GM23338 (cell line): Measurements from ENCODE around the gene SLC29A2. TPM values are rescaled to one million over a fixed set of nuclear protein-coding genes. Genes with fewer than 3 reads are reported as not detected.
"Not testable (repeated sequence)": the region's sequence is repeated elsewhere in the genome, so short reads cannot be mapped to it uniquely, and the experiment has no call there.

Experiments
- ATAC-seq: fragments of 200-7000 bp; cut with Tn5 transposase; 3 replicates; pipeline ENCODE4 v1.9.1; 2020
- DNase-seq: peaks from one replicate; pipeline ENCODE4 v3.0.0-alpha.2; 2015; ENCODE audit warnings: low spot score
- H2AFZ ChIP-seq: fragments of 200-600 bp; sonication (generic); 2 replicates; pipeline ENCODE4 v1.8.0; 2016; ENCODE audit warnings: antibody characterized with exemption, mild to moderate bottlenecking, moderate library complexity
- H3F3A ChIP-seq: fragments of 200-600 bp; sonication (generic); replicated peaks from 2 replicates; pipeline ENCODE4 v1.8.0; 2017; ENCODE audit warnings: antibody characterized with exemption, mixed run types, low read depth
- H3K27ac ChIP-seq: fragments of 200-600 bp; sonication (generic); 2 replicates; pipeline ENCODE4 v1.6.1; 2016; ENCODE audit warnings: low read depth
- H3K27me3 ChIP-seq: fragments of 200-600 bp; sonication (generic); 2 replicates; pipeline ENCODE4 v1.8.0; 2016; ENCODE audit warnings: mild to moderate bottlenecking, mixed run types, moderate library complexity; ENCODE audit not compliant: insufficient read depth
- H3K36me3 ChIP-seq: fragments of 200-600 bp; sonication (generic); 2 replicates; pipeline ENCODE4 v1.8.0; 2016; ENCODE audit warnings: mild to moderate bottlenecking; ENCODE audit not compliant: insufficient read depth
- H3K4me1 ChIP-seq: fragments of 200-600 bp; sonication (generic); 2 replicates; pipeline ENCODE4 v1.8.0; 2016; ENCODE audit warnings: mild to moderate bottlenecking, moderate library complexity; ENCODE audit not compliant: insufficient read depth
- H3K4me2 ChIP-seq: fragments of 200-600 bp; sonication (generic); 2 replicates; pipeline ENCODE4 v1.7.1; 2017; ENCODE audit warnings: mixed run types
- H3K4me3 ChIP-seq: fragments of 200-600 bp; sonication (generic); 2 replicates; pipeline ENCODE4 v1.6.1; 2016; ENCODE audit warnings: mixed run types
- H3K79me2 ChIP-seq: fragments of 200-600 bp; sonication (generic); replicated peaks from 2 replicates; pipeline ENCODE4 v1.8.0; 2017; ENCODE audit warnings: mild to moderate bottlenecking; ENCODE audit not compliant: insufficient read depth
- H3K9me2 ChIP-seq: fragments of 200-600 bp; sonication (generic); 2 replicates; pipeline ENCODE4 v1.8.0; 2017; ENCODE audit not compliant: insufficient read depth
- H4K20me1 ChIP-seq: fragments of 200-600 bp; sonication (generic); replicated peaks from 2 replicates; pipeline ENCODE4 v1.8.0; 2017; ENCODE audit warnings: mild to moderate bottlenecking; ENCODE audit not compliant: insufficient read depth
- H3K27ac Mint-ChIP-seq: 2 replicates; pipeline ENCODE4 v1.8.0; 2020; ENCODE audit warnings: inconsistent platforms, mild to moderate bottlenecking, moderate library complexity, mixed read lengths
- H3K27me3 Mint-ChIP-seq: 3 replicates; pipeline ENCODE4 v1.8.0; 2022; ENCODE audit warnings: low read depth, mild to moderate bottlenecking, moderate library complexity, mixed read lengths, inconsistent platforms; ENCODE audit not compliant: insufficient read depth, poor library complexity
- H3K36me3 Mint-ChIP-seq: 3 replicates; pipeline ENCODE4 v1.8.0; 2021; ENCODE audit warnings: low read depth, mild to moderate bottlenecking, inconsistent platforms, moderate library complexity, mixed read lengths
- H3K4me1 Mint-ChIP-seq: 3 replicates; pipeline ENCODE4 v1.8.0; 2020; ENCODE audit warnings: mild to moderate bottlenecking, inconsistent platforms, mixed read lengths
- H3K4me3 Mint-ChIP-seq: 3 replicates; pipeline ENCODE4 v1.8.0; 2021; ENCODE audit warnings: moderate library complexity, mild to moderate bottlenecking, inconsistent platforms, mixed read lengths
- H3K9me3 Mint-ChIP-seq: 3 replicates; pipeline ENCODE4 v1.8.0; 2020; ENCODE audit warnings: moderate library complexity, mild to moderate bottlenecking, inconsistent platforms, mixed read lengths
- CREB1 ChIP-seq: fragments of 250-450 bp; sonication (Bioruptor Pico); IDR thresholded peaks from 2 replicates; pipeline ENCODE4 v1.5.0; 2020; ENCODE audit warnings: low read depth, mild to moderate bottlenecking, moderate library complexity
- CTCF ChIP-seq, 2 experiments: fragments of 200-600 bp in 1 of 2; sonication (generic) in 1 of 2; conservative IDR thresholded peaks; 2 replicates each; pipeline versions ENCODE4 v1.5.1 to v1.6.1; 2016 to 2017; ENCODE audit warnings: antibody characterized with exemption in 2 of 2, low read depth in 2 of 2, mild to moderate bottlenecking in 2 of 2, moderate library complexity in 1 of 2
- ETS1 ChIP-seq: IDR thresholded peaks from 2 replicates; pipeline ENCODE4 v1.6.1; 2016; ENCODE audit warnings: antibody characterized with exemption
- EZH2 ChIP-seq: fragments of 200-600 bp; sonication (generic); IDR thresholded peaks from one replicate; pipeline ENCODE4 v1.8.0; 2017; ENCODE audit warnings: antibody characterized with exemption, mild to moderate bottlenecking, low read depth; ENCODE audit not compliant: unreplicated experiment
- JUNB ChIP-seq: IDR thresholded peaks from one replicate; pipeline ENCODE4 v1.6.1; 2016; ENCODE audit warnings: antibody characterized with exemption; ENCODE audit not compliant: unreplicated experiment
- NANOG ChIP-seq: IDR thresholded peaks from 2 replicates; pipeline ENCODE4 v1.6.1; 2016; ENCODE audit warnings: antibody characterized with exemption, borderline replicate concordance
- REST ChIP-seq: IDR thresholded peaks from one replicate; pipeline ENCODE4 v1.6.1; 2018; ENCODE audit warnings: antibody characterized with exemption; ENCODE audit not compliant: unreplicated experiment
- STAT1 ChIP-seq: IDR thresholded peaks from one replicate; pipeline ENCODE4 v1.6.1; 2016; ENCODE audit warnings: antibody characterized with exemption; ENCODE audit not compliant: unreplicated experiment
- ZNF114 ChIP-seq: fragments of 250-450 bp; sonication (Bioruptor Pico); IDR thresholded peaks from 2 replicates; pipeline ENCODE4 v1.5.0; 2020; ENCODE audit warnings: mild to moderate bottlenecking, moderate library complexity
- ZNF331 ChIP-seq: fragments of 250-450 bp; sonication (Bioruptor Pico); IDR thresholded peaks from 2 replicates; pipeline ENCODE4 v1.5.0; 2020; ENCODE audit warnings: low read depth, mild to moderate bottlenecking, moderate library complexity
- polyA plus RNA-seq: library from polyadenylated mRNA; unstranded; fragments of >200 nt; fragmentation: Nextera tagmentation; extraction: Ambion mirVana; gene quantifications from 2 replicates; pipeline ENCODE4 v1.2.1, GENCODE V29; 2016
- total RNA-seq: library from RNA; depleted of rRNA; stranded (reverse); fragments of >200 nt; shearing (Covaris generic); gene quantifications from 2 replicates; pipeline ENCODE4 v1.2.3, GENCODE V29; 2014

Gene SLC29A2
- total and polyA plus RNA-seq, 2 experiments from 2014 or later: 26.0 to 31.1 TPM

GRCh38 chr11:66380264-66380663 lies 8.7 kb upstream of the SLC29A2 start:
- not testable (repeated sequence) for H3K27ac ChIP-seq, H3K4me2 ChIP-seq, H3K27me3 ChIP-seq, H3K27ac Mint-ChIP-seq, H3K36me3 ChIP-seq, H3K4me1 ChIP-seq, H4K20me1 ChIP-seq, H3K27me3 Mint-ChIP-seq, H3F3A ChIP-seq, H3K4me3 ChIP-seq, H3K4me3 Mint-ChIP-seq, H3K79me2 ChIP-seq, H3K4me1 Mint-ChIP-seq, H3K9me3 Mint-ChIP-seq, H3K9me2 ChIP-seq, H3K36me3 Mint-ChIP-seq
- H2AFZ ChIP-seq: peak overlapping the region; percentile 25; the same call in 1 of the 2 replicates
- peak; percentile 67 for ATAC-seq
- DNase-seq: peak; percentile 40
- TF ChIP-seq CTCF (conservative IDR thresholded peaks at IDR 0.05; ENCODE audit: low read depth in 2 of 2): 0 out of 4 replicates have a peak, but pooled peaks of 1 of the 2 experiments have one; percentile 7

GRCh38 chr11:66373690-66374287 lies 2.2 kb upstream of the SLC29A2 start:
- ATAC-seq, H2AFZ ChIP-seq, H3K27ac Mint-ChIP-seq, H3K36me3 ChIP-seq, H3K9me3 Mint-ChIP-seq, H3K27me3 ChIP-seq, H3K9me2 ChIP-seq, H3K4me3 Mint-ChIP-seq, H4K20me1 ChIP-seq, H3K4me3 ChIP-seq, DNase-seq, H3K4me2 ChIP-seq, H3K27ac ChIP-seq: not testable (repeated sequence)
- Histone ChIP-seq H3K79me2 (peaks cover 19% of the 10 kb centered on the region), H3F3A (peaks cover 20% of the 10 kb centered on the region; the same call in 1 of the 2 replicates), H3K4me1 (peaks cover 21% of the 10 kb centered on the region)
- Mint-ChIP-seq H3K27me3 (peaks cover 13% of the 10 kb centered on the region), H3K36me3 (peaks cover 19% of the 10 kb centered on the region), H3K4me1 (peaks cover 25% of the 10 kb centered on the region)

GRCh38 chr11:66373265-66373664 lies 1.7 kb upstream of the SLC29A2 start:
- Histone ChIP-seq H3F3A (peaks cover 23% of the 10 kb centered on the region), H4K20me1 (peaks cover 5% of the 10 kb centered on the region; the same call in 1 of the 2 replicates), H3K9me2 (no peaks in the 10 kb centered on the region), H3K36me3 (peaks cover 6% of the 10 kb centered on the region; the same call in 1 of the 2 replicates), H3K4me3 (no peak overlapping the region), H2AFZ (peak overlapping the region; percentile 56; the same call in 1 of the 2 replicates), H3K79me2 (peaks cover 23% of the 10 kb centered on the region), H3K27me3 (no peaks in the 10 kb centered on the region), H3K27ac (no peak overlapping the region), H3K4me2 (peak overlapping the region; percentile 82), H3K4me1 (peaks cover 21% of the 10 kb centered on the region)
- peaks cover 26% of the 10 kb centered on the region for H3K4me1 Mint-ChIP-seq
- DNase-seq: no peak
- peaks cover 25% of the 10 kb centered on the region for H3K36me3 Mint-ChIP-seq
- no peaks in the 10 kb centered on the region; the same call in 2 of the 3 replicates for H3K9me3 Mint-ChIP-seq
- H3K27me3 Mint-ChIP-seq: peaks cover 15% of the 10 kb centered on the region
- no peak for ATAC-seq
- H3K4me3 Mint-ChIP-seq: peak overlapping the region; percentile 9; the same call in 1 of the 3 replicates
- no peak overlapping the region; the same call in 1 of the 2 replicates for H3K27ac Mint-ChIP-seq
- TF ChIP-seq STAT1 (no peak), CREB1 (CRISPR knock-in tag) (no peak), ETS1 (no peak), ZNF331 (no peak), NANOG (no peak), EZH2 (no peak), CTCF (conservative IDR thresholded peaks at IDR 0.05; ENCODE audit: low read depth in 2 of 2) (no peak), JUNB (no peak), ZNF114 (no peak), REST (no peak)
